HPDE6-E6E7 (cell line): ENCODE results near the gene EIF4EBP2.

Experiments used
- DNase-seq: peaks from one replicate; pipeline ENCODE4 v3.0.0; 2011; ENCODE audit warnings: missing footprints; ENCODE audit errors: extremely low spot score

EIF4EBP2 gene, protein sequence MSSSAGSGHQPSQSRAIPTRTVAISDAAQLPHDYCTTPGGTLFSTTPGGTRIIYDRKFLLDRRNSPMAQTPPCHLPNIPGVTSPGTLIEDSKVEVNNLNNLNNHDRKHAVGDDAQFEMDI

DNA sequence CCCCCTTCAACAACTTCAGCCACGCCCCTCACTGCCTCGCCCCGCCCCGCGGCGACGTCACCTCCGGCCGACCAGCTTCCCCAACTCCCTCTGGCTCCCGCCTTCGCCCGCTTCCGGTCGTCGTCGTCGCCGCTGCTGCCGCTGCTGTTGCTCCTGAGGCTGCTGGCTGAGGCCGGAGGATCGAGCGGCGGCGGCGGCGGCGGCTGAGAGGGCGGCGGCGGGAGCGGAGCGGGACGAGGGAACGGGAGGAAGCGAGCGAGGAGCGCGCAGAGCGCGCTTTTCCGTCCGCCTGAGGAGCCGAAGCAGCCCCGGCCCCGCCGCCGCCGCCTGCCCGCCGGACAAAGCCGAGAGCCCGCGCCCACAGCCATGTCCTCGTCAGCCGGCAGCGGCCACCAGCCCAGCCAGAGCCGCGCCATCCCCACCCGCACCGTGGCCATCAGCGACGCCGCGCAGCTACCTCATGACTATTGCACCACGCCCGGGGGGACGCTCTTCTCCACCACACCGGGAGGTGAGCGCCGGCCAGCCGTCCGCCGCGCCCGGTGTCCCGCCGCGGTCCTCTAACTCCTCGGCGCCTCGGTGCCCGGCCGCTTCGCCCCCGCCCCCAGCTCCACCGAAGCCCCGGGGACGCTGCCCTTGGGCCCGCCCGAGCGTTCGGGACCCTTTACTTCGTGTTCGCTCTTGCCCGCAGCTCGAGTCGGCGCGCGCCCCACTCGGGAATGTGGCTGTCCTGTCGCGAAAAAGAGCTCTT, at the start of gene EIF4EBP2:
Gene EIF4EBP2 (plus strand): TSS at position 110 of the 751 bp plus-strand sequence. CDS start 257 bp downstream, at position 367.
- peak; percentile 83 for DNase-seq

DNA sequence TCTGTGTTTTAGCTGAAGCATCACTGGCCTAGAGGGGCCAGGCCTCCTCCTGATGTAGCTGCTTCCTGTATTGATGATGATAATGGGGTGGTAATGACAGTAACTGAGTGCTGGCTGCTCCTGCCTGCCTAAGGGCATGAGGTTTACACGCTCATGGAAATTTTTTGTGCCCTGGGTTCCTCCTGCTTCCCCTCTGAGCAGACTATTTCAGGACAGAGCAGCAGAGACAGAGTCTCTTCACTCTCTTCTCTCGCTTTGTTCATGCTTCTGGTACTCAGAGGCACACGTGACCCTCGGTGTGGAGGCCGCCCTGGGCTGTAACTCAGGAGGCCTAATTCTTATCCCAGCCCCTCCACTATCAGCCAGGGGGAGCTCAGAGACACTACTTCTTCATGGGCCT, 49.4 kb upstream of the EIF4EBP2 start:
- no peak for DNase-seq

DNA sequence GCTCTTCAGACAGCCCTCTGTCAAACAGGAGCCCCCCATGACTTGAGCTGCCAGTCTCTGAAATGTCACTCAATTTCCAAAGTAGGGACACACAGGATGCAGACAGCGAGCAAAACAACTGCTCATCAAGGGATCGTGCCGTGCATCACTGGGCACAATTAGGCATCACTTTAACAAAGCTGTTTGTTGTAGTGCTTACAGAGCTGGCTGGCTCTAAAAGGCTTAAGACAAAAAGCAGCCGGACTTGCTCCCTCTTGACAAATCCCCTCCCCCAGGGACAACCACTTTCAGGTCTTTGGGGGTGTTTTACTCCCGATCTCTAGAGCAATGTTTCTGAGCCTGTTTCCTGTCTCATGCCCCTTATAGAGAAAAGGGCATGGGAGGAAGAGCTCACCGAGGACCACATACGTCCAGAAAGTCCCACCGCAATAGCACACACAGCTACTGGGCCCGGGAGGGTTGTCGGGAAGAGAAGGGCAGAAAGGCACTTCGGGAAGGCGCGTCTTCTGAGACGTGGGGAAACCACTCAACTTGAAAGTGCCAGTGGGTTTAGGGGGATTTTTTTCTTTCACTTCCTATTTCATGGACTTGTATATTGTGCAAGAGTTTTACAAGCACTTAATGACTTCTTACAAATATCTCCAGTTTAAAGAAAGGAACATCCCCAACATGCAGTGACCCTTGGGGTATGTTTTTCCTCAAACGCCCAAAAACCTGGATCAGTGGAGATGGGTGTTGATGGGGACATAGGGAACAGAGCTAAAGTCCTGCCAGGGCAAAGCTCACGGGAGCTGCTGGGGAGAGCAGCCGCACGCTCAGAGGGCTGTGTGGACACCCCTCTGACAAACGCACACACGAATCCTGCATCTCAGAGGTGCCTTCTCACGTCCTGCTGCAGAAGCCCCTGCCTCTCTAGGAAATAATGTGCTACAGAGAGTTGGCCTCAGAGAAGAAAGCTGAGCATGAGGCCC, 48.6 kb upstream of the EIF4EBP2 start:
- DNase-seq, result no peak

DNA sequence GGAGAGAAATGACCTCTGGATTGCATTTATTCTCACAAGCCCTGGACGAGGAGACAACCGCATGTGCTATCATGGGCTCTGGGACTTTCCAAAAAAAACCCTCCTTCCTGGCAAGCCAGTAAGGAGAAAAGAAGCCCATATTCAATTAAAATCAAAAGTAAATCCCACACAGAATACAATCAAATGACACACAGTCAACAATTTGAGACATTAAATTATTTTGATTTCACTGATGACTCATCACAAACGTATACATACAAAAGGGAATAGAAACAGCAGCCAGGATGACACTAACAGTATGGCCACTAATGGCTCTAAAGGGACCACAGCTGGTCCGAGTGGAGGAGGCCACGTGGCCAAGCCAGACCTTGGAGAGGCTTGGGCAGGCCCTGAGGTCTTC, 46.4 kb upstream of the EIF4EBP2 start:
- DNase-seq, result no peak

DNA sequence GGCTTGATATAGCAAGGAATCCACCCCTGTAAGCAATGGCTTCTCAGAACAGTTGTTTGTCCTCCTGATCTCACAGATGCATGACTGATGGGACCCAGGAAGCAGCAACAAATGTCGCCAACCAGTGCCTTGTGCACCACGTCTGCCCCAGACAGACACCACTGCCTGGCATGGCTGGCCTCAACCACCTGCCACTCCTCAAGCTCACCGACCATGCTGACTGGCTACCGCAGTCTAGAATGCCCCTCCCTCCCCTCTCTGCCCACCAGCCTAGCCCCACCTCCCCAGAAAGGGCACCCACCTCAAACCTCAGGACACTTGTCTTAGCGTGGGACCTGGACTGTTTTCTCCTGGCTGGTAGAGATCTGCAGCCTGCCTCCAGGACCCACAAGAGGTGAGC, 45.5 kb upstream of the EIF4EBP2 start:
- DNase-seq, result no peak

DNA sequence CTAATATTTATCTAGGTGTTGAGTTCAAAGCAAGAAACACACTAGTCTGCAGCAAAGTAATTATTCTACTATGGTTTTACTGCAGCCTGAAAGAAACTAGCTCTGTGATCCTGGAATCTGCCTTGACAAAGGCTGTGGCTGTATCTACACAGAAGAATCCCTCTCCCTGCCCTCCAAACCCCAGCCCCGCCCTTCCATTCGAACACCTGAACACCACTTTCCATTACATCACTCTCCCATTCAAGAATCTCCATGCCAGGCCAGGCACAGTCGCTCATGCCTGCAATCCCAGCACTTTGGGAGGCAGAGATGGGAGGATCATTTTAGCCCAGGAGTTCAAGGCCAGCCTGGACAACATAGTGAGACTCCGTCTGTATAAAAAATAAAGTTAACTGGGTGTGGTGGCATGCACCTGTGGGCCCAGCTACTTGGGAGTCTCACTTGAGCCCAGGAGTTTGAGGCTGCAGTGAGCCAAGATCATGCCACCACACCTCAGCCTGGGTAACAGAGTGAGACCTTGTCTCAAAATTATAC, 44.9 kb upstream of the EIF4EBP2 start:
- no peak for DNase-seq

DNA sequence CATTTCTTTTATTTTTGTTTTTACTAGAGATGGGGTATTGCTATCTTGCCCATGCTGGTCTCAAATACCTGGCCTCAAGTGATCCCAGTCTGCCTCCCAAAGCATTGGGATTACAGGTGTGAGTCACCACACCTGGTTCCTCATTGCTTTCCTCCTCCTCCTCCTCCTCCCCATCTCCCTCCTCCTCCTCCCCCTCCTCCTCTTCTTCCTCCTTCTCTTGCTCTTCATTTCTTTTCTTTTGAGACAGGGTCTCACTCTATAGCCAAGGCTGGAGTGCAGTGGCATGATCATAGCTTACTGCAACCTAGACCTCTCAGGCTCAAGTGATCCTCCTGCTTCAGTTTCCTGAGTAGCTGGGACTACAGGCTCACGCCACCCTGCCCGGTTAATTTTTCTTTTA, 43.7 kb upstream of the EIF4EBP2 start:
- DNase-seq, result no peak

DNA sequence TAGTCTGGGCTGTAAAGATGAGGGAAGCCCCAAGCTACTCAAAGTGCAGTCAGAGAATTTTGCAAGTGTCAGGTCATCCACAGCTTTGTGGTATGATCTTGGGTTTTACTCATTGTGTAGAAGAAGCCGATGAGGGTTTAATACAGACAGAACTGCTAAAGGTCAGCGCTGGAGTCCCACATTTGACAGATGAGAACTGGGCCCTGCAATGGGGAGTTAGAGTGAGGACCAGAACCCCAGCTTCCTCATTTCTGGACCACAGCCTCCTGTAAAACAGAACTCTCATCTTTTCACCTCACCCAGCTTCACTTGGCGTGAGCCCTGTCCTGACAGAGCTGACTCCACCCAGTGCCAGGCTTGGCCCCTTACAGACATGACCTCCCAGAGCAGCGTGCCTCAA, 41.6 kb upstream of the EIF4EBP2 start:
- DNase-seq, result no peak

DNA sequence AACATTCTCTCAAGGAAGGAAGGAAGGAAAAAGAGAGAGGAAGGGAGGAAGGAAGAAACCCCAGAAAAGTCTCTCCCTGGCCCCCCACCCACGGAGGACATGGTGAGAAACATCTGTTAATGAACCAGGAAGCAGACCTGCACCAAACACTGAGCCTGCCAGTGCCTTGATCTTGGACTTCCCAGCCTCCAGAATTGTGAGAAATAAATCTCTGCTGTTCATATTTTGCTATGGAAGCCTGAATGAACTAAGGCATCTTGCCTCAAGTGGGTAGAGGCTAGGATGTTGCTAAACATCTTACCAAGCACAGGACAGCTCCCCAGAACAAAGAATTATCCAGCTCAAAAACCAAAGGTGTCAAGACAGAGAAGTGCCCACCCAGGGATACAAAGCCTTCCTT, 40.7 kb upstream of the EIF4EBP2 start:
- DNase-seq, result no peak

DNA sequence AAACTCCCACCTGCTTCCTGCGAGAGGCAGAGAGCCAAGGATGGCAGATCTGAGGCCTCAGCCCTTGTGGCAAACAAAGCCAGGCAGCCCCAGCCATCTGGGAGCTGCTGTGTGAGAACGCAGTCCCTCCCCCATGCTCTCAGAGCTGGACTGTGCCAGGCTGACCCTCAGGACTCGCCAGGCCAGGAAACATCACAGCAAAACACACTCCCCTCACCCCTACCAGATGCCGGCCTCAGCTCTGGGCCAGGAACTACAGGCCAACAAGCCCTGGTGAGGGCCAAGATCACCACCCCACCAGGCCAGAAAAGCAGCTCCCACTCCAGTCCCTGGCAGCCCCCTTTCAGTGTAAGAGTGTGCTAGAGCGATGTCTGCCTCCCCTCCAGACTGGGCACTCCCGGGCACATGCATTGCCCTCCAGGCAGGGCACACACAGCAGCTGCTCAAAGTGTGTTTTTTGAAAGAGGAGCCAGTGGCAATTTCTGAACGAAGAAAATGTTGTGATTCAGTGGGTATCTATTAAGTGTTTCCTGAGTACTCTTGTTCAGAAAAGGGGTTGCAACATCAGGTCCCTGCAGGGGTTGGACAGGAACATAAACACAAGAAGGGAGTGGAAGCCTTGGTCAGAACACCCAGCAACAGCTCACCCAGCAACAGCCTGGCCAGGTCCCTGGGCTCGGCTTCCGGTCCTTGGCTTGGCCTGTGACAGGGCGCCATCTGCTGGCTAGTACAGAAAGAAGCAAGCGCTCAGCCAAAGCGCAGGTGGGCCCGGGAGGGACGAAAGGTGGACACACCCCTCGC, 39.8 kb upstream of the EIF4EBP2 start:
- peak; percentile 95 for DNase-seq

DNA sequence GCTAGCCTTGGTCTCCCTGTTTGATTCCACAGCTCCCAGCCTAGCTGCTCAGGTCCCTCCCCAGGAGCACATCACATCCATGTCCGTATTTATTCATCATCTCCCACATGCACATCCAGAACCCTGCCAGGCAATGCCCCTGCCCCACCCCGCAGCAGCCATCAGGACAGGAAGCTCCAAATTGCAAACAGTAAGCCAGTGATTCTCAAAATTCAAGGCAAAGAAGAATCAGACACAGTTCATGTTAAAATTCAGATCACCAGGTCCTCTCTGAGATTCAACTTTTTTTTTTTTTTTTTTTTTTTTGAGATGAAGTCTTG, 39.2 kb upstream of the EIF4EBP2 start:
- DNase-seq, result no peak

DNA sequence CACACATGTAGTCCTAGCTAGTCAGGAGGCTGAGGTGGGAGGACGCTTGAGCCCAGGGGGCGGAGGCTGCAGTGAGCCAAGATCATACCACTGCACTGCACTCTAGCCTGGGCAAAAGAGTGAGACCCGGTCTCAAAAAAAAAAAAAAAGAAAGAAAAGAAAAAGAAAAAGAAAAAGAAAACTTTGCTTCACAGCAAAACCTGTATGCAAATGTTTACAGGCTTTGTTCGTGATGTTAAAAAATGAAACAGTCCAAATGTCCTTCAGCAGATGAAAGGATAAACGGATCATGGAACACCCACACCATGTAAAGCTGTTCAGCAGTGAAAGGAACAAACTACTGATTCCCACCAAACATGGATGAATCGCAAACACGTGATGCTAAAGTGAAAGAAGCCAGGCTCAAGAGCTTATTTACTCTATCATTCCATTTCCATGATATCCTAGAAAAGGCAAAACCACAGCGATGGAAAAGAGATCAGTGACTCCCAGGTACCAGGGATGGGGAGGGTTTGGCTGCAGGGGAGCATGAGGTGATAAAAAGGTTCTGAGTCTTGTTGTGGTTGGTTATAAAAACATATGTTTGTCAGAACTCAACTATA, 36.6 kb upstream of the EIF4EBP2 start:
- no peak for DNase-seq

DNA sequence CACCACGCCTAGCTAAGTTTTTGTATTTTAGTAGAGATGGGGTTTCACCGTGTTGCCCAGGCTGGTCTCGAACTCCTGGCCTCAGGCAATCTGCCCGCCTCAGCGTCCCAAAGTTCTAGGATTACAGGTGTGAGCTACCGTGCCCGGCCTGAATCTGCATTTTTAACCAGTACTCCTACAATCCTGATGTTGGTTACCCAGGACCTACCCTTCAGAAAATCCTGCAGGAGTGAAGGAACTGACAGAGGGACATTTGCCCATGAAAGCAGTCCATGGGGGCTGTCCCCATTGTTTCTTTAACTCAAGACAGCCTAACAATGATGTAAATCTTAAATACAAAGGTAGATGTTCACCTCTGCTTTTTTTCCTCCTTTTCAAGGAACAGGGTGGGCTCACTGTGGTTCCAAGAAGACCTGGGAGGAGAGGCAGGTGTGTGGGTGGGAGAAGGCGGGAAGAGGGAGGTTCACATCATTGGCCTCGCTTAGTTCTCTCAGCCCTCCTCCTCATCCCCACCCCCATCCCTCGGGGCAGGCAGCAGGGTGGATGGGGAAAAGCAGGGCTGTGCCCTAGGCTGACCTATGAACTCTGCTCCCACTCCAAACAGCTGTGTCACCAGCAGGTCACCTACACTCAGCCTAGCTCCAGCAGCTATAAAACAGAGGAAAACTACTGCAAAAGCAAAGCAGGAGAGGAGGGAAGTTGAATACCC, 35.0 kb upstream of the EIF4EBP2 start:
- DNase-seq, result no peak

DNA sequence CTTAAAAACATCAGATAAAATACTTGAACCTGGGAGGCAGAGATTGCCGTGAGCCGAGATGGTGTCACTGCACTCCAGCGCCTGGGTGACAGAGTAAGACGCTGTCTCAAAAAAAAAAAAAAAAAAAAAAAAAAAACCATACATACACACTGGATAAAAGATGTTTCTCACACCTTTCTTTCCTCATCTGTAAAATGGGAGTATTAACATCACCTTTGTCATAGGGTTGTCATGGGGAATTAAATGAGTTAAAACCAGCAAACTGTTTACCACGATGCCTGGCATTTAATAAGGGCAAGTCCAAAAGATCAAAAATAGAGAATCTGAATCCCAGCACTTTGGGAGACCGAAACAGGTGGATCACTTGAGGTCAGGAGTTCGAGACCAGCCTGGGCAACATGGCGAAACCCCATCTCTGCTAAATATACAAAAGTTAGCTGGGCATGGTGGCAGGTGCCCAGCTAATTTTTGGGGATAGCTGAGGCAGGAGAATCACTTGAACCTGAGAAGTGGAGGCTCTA, 34.4 kb upstream of the EIF4EBP2 start:
- DNase-seq, result no peak

DNA sequence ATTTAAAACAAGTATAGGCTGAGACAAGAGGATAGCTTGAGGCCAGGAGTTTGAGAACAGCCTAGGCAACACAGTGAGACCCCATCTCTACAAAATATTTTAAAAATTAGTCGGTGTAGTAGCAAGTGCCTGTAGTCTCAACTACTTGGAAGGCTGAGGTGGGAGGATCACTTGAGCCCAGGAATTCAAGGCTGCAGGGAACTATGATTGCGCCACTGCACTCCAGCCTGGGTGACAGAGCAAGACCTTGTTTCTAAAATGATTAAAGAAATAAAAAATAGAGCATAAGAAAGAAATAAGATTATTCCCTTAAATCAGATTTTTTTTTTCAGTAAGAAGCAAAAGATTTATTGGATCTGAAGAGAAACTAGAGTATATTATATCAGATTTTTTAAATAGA, 33.2 kb upstream of the EIF4EBP2 start:
- DNase-seq, result no peak

DNA sequence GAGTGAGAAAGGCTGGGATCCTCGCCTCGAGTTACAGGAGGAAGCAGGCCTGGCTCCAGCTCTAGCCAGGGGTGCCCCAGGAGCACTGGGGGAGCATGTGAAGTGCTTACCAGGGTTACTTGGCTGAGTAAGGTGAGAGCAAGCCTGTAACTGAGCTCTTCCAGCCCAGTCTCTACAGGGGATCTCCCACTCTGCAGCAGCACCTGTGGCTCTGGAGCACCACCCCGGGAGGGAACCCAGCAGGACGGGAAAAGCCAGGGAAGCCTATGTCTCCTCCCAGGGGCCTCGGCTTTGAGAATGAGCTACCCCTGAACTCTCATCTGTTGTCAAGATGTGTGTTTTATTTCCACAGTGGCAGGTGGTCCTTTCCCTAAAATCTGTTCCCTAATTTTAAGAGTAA, 32.1 kb upstream of the EIF4EBP2 start:
- no peak for DNase-seq

DNA sequence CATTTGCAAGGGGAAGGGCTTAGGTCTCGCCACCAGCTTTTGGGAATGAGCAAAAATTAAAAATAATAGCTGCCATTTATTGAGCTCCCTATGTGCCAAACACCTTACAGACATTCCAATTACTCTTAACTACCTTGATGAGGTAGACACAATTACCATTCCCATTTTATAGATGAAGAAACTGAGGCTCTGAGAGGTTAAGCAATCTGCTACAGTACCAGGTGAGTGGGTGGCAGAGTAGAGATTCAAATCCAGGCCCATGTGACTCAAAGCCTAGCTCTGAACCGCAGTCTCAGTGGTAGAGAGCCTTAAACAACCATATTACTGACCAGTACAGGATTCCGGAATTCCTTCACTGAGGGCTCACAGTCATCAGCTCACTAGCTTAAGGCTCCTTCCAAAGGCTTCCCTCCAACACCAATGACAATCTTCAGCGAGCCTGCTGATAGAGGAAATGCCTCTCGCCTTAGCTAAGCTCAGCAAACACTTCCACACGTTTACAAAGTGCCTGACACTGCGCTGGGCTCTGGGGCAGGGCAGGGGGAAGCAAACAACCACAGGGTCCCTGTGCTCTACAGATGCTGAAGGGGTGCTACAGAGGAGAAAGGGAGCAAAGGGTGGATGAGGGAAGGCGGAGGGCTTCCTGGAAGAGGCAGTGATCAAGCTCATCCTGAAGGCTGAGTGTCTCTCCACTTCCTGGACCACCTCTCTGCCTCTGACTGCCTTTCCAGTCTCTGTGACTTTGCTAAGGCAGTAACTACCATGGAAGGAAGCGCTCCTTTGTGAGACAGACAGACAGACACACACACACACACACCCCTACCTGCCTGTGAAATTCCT, 28.9 kb upstream of the EIF4EBP2 start:
- DNase-seq, result no peak

DNA sequence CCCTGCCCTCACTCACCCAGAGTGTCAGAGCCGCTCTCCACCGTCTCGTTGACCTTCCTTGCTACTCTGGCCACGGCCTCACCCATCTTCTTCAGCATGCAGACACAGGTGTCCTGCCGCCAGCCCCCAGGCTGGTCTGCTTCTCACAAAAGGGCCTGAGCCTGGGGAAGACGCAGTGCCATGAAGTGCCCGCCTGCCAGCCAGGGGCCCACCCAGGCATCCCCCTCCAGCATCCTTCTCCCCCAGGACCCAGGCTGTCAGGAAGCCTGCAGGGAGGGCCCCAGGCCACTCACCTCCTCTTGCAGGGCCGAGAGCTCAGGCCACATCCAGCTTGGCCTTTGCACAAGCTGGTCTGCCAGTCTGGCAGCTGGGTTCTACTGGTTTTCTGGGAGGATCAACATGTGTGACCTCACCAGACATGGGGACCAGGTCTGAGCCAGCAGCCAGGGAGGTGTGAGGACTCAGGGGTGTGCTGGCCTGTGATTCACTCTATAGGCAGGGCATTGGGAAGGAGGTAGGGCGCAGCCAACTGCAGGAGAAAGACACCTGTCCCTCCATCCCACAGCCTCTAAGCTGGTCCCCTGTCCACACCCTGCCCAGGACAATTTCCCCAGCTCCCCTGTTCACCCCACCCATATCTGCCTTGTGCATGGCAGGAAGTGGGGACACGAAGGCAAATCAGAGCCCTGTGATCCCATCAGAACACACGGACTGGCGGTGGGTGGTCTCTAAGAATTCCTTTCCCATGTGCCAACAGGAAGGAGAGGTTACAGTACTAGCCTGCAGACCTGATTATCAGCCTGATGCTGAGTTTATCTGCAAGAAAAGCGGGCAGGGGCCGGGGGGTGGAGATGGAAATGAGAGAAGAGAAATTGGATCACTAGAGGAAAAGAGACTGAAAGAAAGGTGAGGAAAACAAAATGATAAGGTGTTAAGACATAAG, 27.2 kb upstream of the EIF4EBP2 start:
- peak; percentile 47 for DNase-seq
